SK-N-SH (cell line): ENCODE results near the gene PRKRIP1. TPM values are rescaled to one million over a fixed set of nuclear protein-coding genes. Genes with fewer than 3 reads are reported as not detected.
A peak's percentile ranks its signal among the peaks of the same experiment; 100 is the strongest.
"Not testable (repeated sequence)": the region's sequence is repeated elsewhere in the genome, so short reads cannot be mapped to it uniquely, and the experiment has no call there.

Experiments used
- CTCF ChIA-PET: fragments of 300-600, 350-600 bp; formaldehyde crosslinking; extraction: SDS; loops from one replicate; lab custom pipeline; 2021; lab: Yijun Ruan, JAX
- POLR2A ChIA-PET: fragments of 350-600 bp; sonication (Branson Sonifier 250); formaldehyde crosslinking; extraction: SDS; loops from one replicate; lab custom pipeline; 2020; ENCODE audit warnings: antibody characterized with exemption, inconsistent platforms; lab: Yijun Ruan, JAX
- DNase-seq: peaks from one replicate; pipeline ENCODE4 v3.0.0; 2012
- H2AFZ ChIP-seq: fragments of 200-600 bp; sonication (generic); 2 replicates; pipeline ENCODE4 v1.8.1; 2016; ENCODE audit warnings: antibody characterized with exemption, mild to moderate bottlenecking, low read depth
- H3F3A ChIP-seq: fragments of 200-600 bp; sonication (generic); replicated peaks from 2 replicates; pipeline ENCODE3; 2016; ENCODE audit warnings: antibody characterized with exemption, mild to moderate bottlenecking; ENCODE audit not compliant: insufficient read depth
- H3K27ac ChIP-seq, 2 experiments: fragments of 200-500 bp in 1 of 2; fragments of 200-600 bp in 1 of 2; sonication (Bioruptor generic) in 1 of 2; sonication (generic), shearing (Covaris generic) in 1 of 2; 2 replicates each; pipeline versions ENCODE4 v1.5.1 to v1.6.1; 2014 to 2016; ENCODE audit warnings: low read depth in 2 of 2, inconsistent platforms in 1 of 2, low read length in 1 of 2, mild to moderate bottlenecking in 1 of 2, mixed read lengths in 1 of 2
- H3K27me3 ChIP-seq: fragments of 200-600 bp; sonication (generic), shearing (Covaris generic); 2 replicates; pipeline ENCODE4 v1.6.1; 2016; ENCODE audit warnings: mixed run types; ENCODE audit not compliant: insufficient read depth
- H3K36me3 ChIP-seq, 2 experiments: fragments of 200-500 bp in 1 of 2; fragments of 200-600 bp in 1 of 2; sonication (Bioruptor generic) in 1 of 2; sonication (generic) in 1 of 2; replicated peaks in 1 of 2; 2 replicates each; pipeline versions ENCODE3 to v1.5.1; 2014 to 2016; ENCODE audit warnings: low read length in 1 of 2, mild to moderate bottlenecking in 1 of 2; ENCODE audit not compliant: insufficient read depth in 2 of 2, control insufficient read depth in 1 of 2
- H3K4me1 ChIP-seq, 2 experiments: fragments of 200-500 bp in 1 of 2; fragments of 200-600 bp in 1 of 2; sonication (Bioruptor generic) in 1 of 2; sonication (generic), shearing (Covaris generic) in 1 of 2; 2 replicates each; pipeline versions ENCODE4 v1.5.1 to v1.6.1; 2014 to 2016; ENCODE audit warnings: low read depth in 1 of 2, low read length in 1 of 2, mixed run types in 1 of 2; ENCODE audit not compliant: insufficient read depth in 2 of 2, control insufficient read depth in 1 of 2
- H3K4me2 ChIP-seq: fragments of 200-600 bp; sonication (generic), shearing (Covaris generic); 2 replicates; pipeline ENCODE4 v1.6.1; 2017; ENCODE audit warnings: mixed run types
- H3K4me3 ChIP-seq, 2 experiments: fragments of 200-500 bp in 1 of 2; fragments of 200-600 bp in 1 of 2; sonication (Bioruptor generic) in 1 of 2; sonication (generic), shearing (Covaris generic) in 1 of 2; 2 replicates each; pipeline versions ENCODE4 v1.5.1 to v1.8.1; 2014 to 2016; ENCODE audit warnings: low read depth in 2 of 2, inconsistent platforms in 1 of 2, low read length in 1 of 2, mild to moderate bottlenecking in 1 of 2, mixed read lengths in 1 of 2, moderate library complexity in 1 of 2
- H3K79me2 ChIP-seq: fragments of 200-600 bp; sonication (generic); 2 replicates; pipeline ENCODE4 v1.8.1; 2017; ENCODE audit warnings: mild to moderate bottlenecking; ENCODE audit not compliant: insufficient read depth
- H3K9ac ChIP-seq: fragments of 200-600 bp; sonication (generic); 2 replicates; pipeline ENCODE4 v1.6.1; 2017; ENCODE audit warnings: mixed run types
- H3K9me2 ChIP-seq: fragments of 200-600 bp; sonication (generic); 2 replicates; pipeline ENCODE4 v1.6.1; 2017; ENCODE audit warnings: mixed run types
- H3K9me3 ChIP-seq: fragments of 200-600 bp; sonication (generic); 2 replicates; pipeline ENCODE4 v1.6.1; 2017; ENCODE audit warnings: mixed run types, mild to moderate bottlenecking, moderate library complexity
- H4K20me1 ChIP-seq: fragments of 200-600 bp; sonication (generic); 2 replicates; pipeline ENCODE4 v1.6.1; 2017; ENCODE audit warnings: mild to moderate bottlenecking, mixed run types; ENCODE audit not compliant: insufficient read depth
- CHD2 ChIP-seq: fragments of 150-350 bp; IDR thresholded peaks from 2 replicates; pipeline ENCODE4 v1.6.1; 2018; ENCODE audit warnings: low read length; ENCODE audit not compliant: partially characterized antibody
- ELF1 ChIP-seq: IDR thresholded peaks from 2 replicates; pipeline ENCODE4 v1.4.0; 2012
- EP300 ChIP-seq, 2 experiments: IDR thresholded peaks; 2 replicates each; pipeline versions ENCODE4 v1.4.0 to v1.6.1; 2012; ENCODE audit warnings: borderline replicate concordance in 1 of 2, low read depth in 1 of 2, low read length in 1 of 2
- FOSL2 ChIP-seq: IDR thresholded peaks from 2 replicates; pipeline ENCODE4 v1.4.0; 2012; ENCODE audit warnings: low read depth, mild to moderate bottlenecking, moderate library complexity, borderline replicate concordance
- FOXJ3 ChIP-seq: sonication (generic); formaldehyde crosslinking; IDR thresholded peaks from 2 replicates; pipeline ENCODE4 v1.5.1; 2020; ENCODE audit warnings: mild to moderate bottlenecking, missing genetic modification reagents
- GATA2 ChIP-seq: sonication (generic); formaldehyde crosslinking; IDR thresholded peaks from 2 replicates; pipeline ENCODE4 v1.5.0; 2020; ENCODE audit warnings: mild to moderate bottlenecking, missing genetic modification reagents
- JUND ChIP-seq: IDR thresholded peaks from 2 replicates; pipeline ENCODE4 v1.4.0; 2012
- MAX ChIP-seq: IDR thresholded peaks from 2 replicates; pipeline ENCODE4 v1.4.0; 2012; ENCODE audit warnings: low read depth
- MXI1 ChIP-seq: IDR thresholded peaks from 2 replicates; pipeline ENCODE4 v1.6.1; 2012; ENCODE audit warnings: mild to moderate bottlenecking, low read depth, low read length, improper control_type of control experiment
- PBX3 ChIP-seq: IDR thresholded peaks from 2 replicates; pipeline ENCODE4; 2012
- POLR2AphosphoS5 ChIP-seq: IDR thresholded peaks from 2 replicates; pipeline ENCODE4 v1.6.1; 2012; ENCODE audit warnings: low read depth, low read length
- RCOR1 ChIP-seq: fragments of 150-350 bp; IDR thresholded peaks from 2 replicates; pipeline ENCODE4 v1.6.1; 2017; ENCODE audit warnings: antibody characterized with exemption, low read length
- TCF12 ChIP-seq: IDR thresholded peaks from 2 replicates; pipeline ENCODE4 v1.4.0; 2012
- TEAD4 ChIP-seq: IDR thresholded peaks from 2 replicates; pipeline ENCODE4 v1.4.0; 2012; ENCODE audit warnings: mild to moderate bottlenecking, borderline replicate concordance; ENCODE audit not compliant: insufficient read depth
- WGBS: methylation state at CpG from one replicate; pipeline ENCODE4 v1.1.6; 2017; ENCODE audit warnings: low lambda C conversion rate; 5-methylcytosine and 5-hydroxymethylcytosine counted together
- polyA plus RNA-seq, 3 experiments: library from polyadenylated mRNA; depleted of rRNA; stranded (reverse); fragments of >200 nt; gene quantifications; 2 replicates each; pipeline ENCODE4 v1.2.3, GENCODE V29; 2012

Gene PRKRIP1
- polyA plus RNA-seq, 1 of the 3 experiments (the other 2 are of a cell fraction): 41.2 TPM

- 92% methylated on average over 6 of the region's 6 CpGs for WGBS
- Histone ChIP-seq H3K4me3 (no peak overlapping the region), H3K9me2 (no peaks in the 10 kb centered on the region), H3K9ac (no peak overlapping the region), H3F3A (peaks cover 16% of the 10 kb centered on the region), H3K4me2 (no peak overlapping the region), H3K36me3 (peaks cover 15 to 59% of the 10 kb centered on the region in 2 experiments), H3K27ac (no peak overlapping the region), H3K9me3 (no peaks in the 10 kb centered on the region), H2AFZ (no peak overlapping the region), H3K4me1 (peaks cover 0 to 5% of the 10 kb centered on the region in 2 experiments; a peak in 1 of 4 replicates), H3K27me3 (no peaks in the 10 kb centered on the region), H3K79me2 (peaks cover 32% of the 10 kb centered on the region), H4K20me1 (no peaks in the 10 kb centered on the region; the same call in 1 of the 2 replicates)
- DNase-seq: no peak
- no peak for TF ChIP-seq EP300 (IDR thresholded peaks at IDR 0.05; ENCODE audit: borderline replicate concordance in 1 of 2, low read depth in 1 of 2, low read length in 1 of 2)
- no peak for TF ChIP-seq MAX
- CTCF ChIA-PET: no interaction called here
- POLR2A ChIA-PET: no interaction called here
Observed at GRCh38 chr7:102376964-102377466, 19.1 kb upstream of the PRKRIP1 start.

- H3K4me3 ChIP-seq, H4K20me1 ChIP-seq, H3K79me2 ChIP-seq, H2AFZ ChIP-seq, H3K9me3 ChIP-seq, H3K27me3 ChIP-seq, H3K9ac ChIP-seq, H3K4me2 ChIP-seq, DNase-seq, H3K9me2 ChIP-seq: not testable (repeated sequence)
- ChIA-PET POLR2A (interaction anchor here (0.6 to 1.7 kb wide), 5 partner anchors 8 to 563 kb away, joined by 3 to 4 read pairs (median 3); partner anchors contain the start of genes CUX1 and SH2B2), CTCF (interaction anchor here (2.6 kb wide), 1 partner anchor 11 kb away, joined by 11 read pairs; no protein-coding TSS in a partner anchor)
- Histone ChIP-seq H3K4me1 (peaks cover 0 to 13% of the 10 kb centered on the region in 2 experiments; a peak in 1 of 4 replicates), H3F3A (peaks cover 14% of the 10 kb centered on the region), H3K27ac (peak overlapping the region; percentile 47 to 72; a peak in 3 of 4 replicates), H3K36me3 (peaks cover 13 to 48% of the 10 kb centered on the region in 2 experiments)
- 78% methylated on average over 8 of the region's 8 CpGs for WGBS
Observed at GRCh38 chr7:102380837-102381236, 15.3 kb upstream of the PRKRIP1 start.

DNA sequence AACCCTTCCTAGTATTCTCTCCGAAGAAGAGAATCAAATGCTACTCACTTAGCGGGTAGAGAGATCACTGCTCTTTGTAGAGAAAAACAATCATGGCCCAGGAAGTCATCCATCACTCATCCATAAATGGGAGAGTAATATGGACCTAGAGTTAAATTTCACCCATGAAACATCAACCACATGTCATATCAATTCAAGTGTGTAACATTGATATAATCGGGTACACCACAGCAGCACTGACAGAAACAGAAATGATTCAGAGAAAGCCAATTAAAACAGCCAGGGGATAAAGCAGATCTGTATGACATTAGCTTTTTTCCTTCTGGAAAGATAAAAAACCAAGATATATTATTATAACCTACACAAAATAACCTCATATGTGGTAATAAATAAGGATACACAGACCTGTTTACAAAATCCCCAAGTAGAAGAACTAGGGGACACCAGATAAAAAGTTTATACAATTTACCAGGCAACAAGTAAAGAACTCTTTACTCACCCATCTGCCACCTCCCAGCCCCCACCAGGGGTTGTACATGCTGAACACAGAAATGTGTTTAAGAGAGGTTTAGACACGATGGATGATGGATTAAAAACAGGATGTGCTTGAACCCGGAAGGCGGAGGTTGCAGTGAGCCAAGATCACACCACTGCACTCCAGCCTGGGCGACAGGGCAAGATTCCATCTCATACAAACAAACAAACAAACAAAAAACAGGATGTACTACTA, 14.3 kb upstream of the PRKRIP1 start:
- peak; percentile 67 for DNase-seq
- H3K9me3 ChIP-seq, H3K4me3 ChIP-seq, H3K27me3 ChIP-seq, H3K79me2 ChIP-seq, H2AFZ ChIP-seq, H3K4me2 ChIP-seq, POLR2A ChIA-PET, H3K9ac ChIP-seq, H4K20me1 ChIP-seq, H3K9me2 ChIP-seq: not testable (repeated sequence)
- Histone ChIP-seq H3F3A (peaks cover 14% of the 10 kb centered on the region), H3K36me3 (peaks cover 14 to 53% of the 10 kb centered on the region in 2 experiments), H3K4me1 (peaks cover 0 to 13% of the 10 kb centered on the region in 2 experiments; a peak in 1 of 4 replicates), H3K27ac (peak overlapping the region; percentile 47 to 67; a peak in 3 of 4 replicates)
- 36% methylated on average over 6 of the region's 7 CpGs for WGBS
- CTCF ChIA-PET: interaction anchor here (1.5 to 18.3 kb wide), 3 partner anchors 8 to 98 kb away, joined by 3 to 421 read pairs (median 11); partner anchors contain the start of gene SH2B2
- TF ChIP-seq POLR2AphosphoS5: peak; percentile 82; the same call in 1 of the 2 replicates
- peak; percentile 46; the same call in 1 of the 2 replicates for TF ChIP-seq TEAD4
- peak; percentile 51; the same call in 1 of the 2 replicates for TF ChIP-seq RCOR1
- TF ChIP-seq TCF12: peak; percentile 95
- TF ChIP-seq MAX: 0 out of 2 replicates have a peak, but pooled peaks have one; percentile 34
- TF ChIP-seq FOXJ3 (CRISPR knock-in tag): peak; percentile 77; the same call in 1 of the 2 replicates
- peak; percentile 51 for TF ChIP-seq CHD2
- peak; percentile 79 for TF ChIP-seq GATA2
- peak; percentile 95 for TF ChIP-seq PBX3
- TF ChIP-seq EP300 (IDR thresholded peaks at IDR 0.05; ENCODE audit: borderline replicate concordance in 1 of 2, low read depth in 1 of 2, low read length in 1 of 2): peak; percentile 48 to 93; a peak in 3 of 4 replicates
- peak; percentile 39; the same call in 1 of the 2 replicates for TF ChIP-seq MXI1
- peak; percentile 69 for TF ChIP-seq JUND
- peak; percentile 35; the same call in 1 of the 2 replicates for TF ChIP-seq FOSL2
- TF ChIP-seq ELF1: 0 out of 2 replicates have a peak, but pooled peaks have one; percentile 38
- TF ChIP-seq, all 33 proteins: peak for 14; not testable (repeated sequence) for 19
